Measurements from ENCODE around the gene DLX3.

The DLX3 gene

DNA sequence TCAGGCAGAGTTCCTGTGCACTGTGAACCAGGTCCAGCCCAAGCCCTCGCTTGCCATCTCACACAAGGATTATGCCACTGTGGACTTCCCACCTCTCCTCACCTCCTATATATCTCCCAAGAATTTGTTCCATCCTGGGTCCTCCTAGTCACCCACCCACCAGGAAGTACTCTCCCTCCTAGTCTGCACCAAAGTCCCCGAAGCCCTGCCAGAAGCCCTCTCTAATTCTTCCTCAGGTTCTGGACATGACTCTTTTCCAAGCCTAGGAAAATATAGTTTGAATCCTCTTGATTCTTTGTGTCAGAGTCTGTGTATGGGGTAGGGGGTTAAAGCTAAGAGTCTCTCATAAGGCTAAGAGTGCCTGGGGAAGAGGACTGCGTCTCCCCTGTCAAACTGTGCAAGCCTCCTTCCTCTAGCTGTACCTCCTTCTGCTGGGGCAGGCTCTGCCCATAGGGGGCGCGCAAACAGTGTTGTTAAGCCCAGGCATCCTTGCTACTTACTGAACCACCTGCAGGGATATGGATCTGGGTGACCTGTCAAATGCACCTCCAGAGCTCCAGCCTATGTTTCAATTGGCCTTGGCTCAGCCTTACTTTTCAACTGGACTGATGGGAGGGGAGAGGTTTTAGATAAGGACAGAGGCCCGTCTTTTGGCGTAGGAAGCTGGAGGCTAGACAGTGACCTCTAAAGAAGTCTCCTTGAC is 42.7 kb downstream of the DLX3 start:
- peak; percentile 48 to 71 (median 60) for DNase-seq

DNA sequence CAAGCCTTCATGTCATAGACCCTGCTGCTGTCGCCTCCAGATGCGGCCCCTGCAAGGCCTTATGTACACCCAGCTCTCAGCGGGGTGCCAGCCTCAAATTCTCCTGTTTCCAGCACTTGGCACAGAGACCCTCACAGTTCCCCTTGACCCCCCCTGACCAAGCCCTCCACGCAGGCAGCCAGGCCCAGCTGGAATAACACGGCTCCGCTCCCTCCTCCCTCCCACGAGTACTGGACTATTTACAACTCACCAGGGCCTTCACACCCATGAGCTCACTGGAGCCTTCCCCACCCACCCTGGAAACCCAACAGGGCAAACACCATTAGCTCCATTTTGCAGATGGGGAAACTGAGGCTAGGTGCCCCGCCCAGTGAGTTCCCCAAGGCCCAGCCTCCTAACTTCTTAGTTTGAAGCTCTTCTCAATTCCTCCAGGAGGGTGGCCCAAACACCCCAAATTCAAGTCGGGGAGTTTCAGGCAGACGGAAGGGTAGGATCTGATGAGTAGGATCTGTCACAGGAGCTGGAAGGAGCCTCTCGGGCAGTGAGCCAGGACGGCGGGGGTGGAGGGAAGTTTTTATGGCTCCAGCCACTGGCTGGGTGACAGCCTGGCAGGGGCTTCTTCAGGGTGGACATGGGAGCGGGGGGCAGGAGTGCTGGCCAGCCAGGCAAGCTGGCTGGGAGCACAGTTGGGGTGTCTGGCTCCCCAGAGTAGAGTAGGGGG is 43.5 kb downstream of the DLX3 start:
- DNase-seq: no peak

DNA sequence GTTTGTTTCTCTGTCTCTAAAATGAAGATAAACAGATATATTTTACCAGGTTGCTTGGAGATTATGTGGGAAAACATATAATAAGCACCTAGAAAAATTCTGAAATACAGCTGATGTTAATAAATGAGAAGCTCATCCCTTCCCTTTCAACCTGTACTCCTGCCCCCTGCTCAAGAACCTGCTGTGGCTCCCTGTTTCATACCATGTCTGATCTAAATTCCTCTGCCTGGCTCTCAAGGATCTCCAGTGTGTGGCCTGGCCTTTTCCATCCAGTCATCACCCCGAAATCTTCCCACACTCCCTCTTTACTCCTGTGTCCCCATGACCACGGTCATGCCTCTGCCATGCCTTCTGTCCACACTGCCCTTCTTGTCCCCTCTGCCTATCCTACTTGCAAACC is 45.4 kb downstream of the DLX3 start:
- no peak for DNase-seq

DNA sequence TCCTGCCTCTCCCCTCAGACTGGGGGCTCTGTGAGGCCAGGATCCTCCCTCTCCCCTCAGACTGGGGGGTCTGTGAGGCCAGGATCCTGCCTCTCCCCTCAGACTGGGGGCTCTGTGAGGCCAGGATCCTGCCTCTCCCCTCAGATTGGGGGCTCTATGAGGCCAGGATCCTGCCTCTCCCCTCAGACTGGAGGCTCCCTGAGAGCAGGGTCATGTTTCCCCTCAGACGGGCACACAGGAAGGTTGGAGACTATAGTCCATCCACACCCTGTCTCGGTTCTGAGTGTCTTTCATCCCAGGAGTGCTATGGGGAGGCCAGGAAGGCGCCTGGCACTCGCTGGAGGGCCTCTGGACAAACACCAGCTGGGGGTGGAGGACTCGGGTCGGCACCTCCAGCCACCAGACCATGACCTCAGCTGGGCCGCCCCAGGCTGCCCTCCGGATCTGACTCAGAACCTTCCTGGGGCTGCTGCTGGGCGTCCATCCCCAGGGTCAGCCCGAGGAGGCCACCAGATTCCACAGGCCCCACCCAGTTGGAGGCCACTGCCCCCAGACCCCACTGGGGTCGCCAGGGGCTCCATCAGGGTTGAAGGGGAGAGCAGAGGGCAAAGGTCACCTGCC is 48.0 kb downstream of the DLX3 start:
- DNase-seq: no peak

DNA sequence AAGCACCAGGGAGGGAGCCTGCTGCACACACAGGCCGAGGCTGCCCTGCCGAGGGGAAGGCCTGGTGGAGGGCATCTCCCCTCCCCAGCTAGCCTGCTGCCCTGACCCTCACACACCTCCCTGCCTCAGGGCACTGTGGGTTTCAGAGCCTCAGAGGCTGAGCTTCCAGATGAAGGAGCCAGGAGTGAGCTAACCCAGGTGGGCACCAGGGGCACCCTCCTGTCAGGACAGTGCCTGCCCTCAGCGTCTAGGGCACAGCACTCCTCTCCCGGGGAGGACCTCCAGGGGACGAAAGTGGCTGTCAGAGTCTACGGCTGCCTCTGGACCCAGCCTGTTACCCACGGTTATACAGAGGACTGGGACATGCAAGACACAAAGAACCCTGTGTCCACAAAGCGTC is 48.8 kb downstream of the DLX3 start:
- DNase-seq: no peak

DNA sequence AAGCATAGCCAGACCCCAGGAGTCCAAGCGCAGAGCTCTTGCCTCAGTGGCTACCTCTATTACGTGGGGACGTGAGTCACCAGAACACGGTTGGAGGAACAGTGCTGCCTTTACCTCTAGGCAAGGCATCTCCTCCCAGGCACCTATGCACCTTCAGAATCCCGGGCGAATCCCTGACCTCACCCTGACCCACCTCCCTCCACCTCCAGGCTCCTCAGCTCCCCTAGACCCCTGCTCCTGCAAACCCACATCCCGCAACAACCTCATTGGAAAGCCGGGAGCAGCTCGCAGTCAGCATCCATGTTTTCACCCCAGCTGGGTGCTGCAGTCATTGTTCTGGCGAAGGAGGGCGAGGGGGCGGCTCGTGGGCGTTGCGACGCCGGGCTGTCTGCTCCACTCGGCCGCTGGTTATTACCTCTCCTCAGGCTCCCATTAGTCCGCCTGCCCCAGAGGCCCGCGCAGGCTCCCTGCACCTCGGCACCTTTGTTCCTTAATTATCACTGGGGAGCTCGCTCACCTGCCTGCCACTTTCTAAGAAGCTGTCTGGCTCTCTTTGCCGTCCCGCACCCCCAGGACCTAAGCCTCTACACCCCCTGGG is 50.7 kb downstream of the DLX3 start:
- DNase-seq: no peak

DNA sequence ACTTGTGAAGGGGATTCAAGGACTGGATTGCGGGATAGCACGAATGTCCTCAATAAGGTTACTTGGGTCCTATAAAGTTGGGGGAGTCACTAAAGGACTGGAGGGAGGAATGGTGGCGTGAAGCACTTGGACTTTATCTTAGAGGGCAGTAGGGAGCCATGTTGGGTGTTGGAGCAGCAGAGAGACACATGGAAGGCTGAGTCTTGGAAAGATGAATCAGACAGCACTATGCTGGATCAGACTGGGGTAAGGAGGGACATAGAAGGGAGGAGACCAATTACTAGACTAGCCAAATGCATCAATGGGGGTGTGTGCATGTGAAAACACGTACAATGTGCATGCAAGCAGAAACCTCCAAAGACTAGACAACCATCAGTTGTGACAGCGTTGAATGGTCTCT is 52.1 kb downstream of the DLX3 start:
- DNase-seq: no peak

DNA sequence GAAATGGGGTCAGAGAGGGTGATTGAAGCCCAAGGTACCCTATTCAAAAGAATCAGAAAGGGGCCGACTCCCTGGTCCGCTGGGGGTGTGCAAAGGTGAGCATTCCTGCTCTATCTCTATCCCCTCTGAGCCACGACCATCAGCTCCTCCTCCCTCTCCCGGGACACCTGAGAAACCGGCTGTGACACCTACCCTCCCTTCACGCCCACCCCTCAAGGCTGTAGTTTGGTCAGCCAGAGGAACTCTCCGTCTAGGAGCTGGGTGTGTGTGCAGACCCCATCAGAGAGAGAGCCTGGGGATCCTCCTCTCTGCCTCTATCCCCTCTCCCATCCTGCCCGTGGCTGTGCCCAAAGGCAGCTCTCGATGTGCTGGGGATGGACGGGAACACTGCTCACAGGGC is 53.6 kb downstream of the DLX3 start:
- no peak for DNase-seq

All from activated CD4-positive, CD25-positive, alpha-beta regulatory T cell (primary cell).